Upper lobe of left lung (tissue), 4 donors: ENCODE measurements around the gene IST1.

Experiments
- EP300 ChIP-seq, 4 donors: sonication (generic); formaldehyde crosslinking; IDR thresholded peaks; one replicate each; pipeline ENCODE4 v1.5.1; 2017; ENCODE audit warnings: antibody characterized with exemption in 4 of 4, control low read depth in 2 of 4
- POLR2A ChIP-seq, 4 donors: fragments of 450-650 bp; IDR thresholded peaks; one replicate each; pipeline ENCODE4 v1.5.1; 2016 to 2017; ENCODE audit warnings: antibody characterized with exemption in 4 of 4, mild to moderate bottlenecking in 2 of 4
- POLR2AphosphoS5 ChIP-seq, 2 donors: sonication (generic); formaldehyde crosslinking; IDR thresholded peaks; one replicate each; pipeline ENCODE4 v1.5.1; 2017; ENCODE audit warnings: antibody characterized with exemption in 2 of 2
- TF ChIP-seq, protein P1 (sequence below), 6 experiments: fragments of 450-650 bp in 4 of 6; fragments of 200-600 bp in 2 of 6; sonication (generic) in 2 of 6; IDR thresholded peaks; one replicate each; pipeline ENCODE4 v1.5.1; 2016 to 2019; ENCODE audit warnings: antibody characterized with exemption in 6 of 6

DNA sequence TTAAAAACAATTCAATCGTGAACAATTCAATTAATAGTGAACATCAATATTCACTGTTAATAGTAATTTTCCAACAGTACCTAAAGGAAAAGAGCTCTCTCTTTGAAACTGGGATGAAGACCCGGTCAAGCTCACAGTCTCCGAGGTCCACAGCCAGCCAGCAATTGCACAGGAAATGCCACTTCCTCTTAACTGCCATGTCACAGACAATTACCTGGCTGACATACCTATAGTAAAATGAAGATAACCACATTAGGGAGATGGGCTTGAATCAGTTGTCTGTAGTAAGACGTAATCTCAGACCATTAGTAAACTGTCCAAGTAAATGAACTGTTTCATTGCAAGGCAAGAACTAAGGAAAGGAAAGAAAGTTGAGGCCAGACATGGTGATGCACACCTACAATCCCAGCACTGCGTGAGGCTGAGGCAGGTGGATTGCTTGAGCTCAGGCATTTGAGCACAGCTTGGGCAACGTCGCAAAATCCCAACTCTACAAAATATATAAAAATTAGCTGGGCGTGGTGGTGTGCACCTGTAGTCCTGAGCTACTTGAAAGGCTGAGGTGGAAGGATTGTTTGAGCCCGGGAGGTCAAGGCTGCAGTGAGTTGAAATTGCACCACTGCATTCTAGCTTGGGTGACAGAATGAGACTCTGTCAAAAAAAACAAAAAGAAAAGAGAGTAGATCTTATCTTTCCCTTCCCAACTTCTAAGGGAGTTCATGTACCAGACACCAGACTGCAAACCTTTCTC lies 68.0 kb downstream of the IST1 start:
- TF ChIP-seq, protein P1, sequence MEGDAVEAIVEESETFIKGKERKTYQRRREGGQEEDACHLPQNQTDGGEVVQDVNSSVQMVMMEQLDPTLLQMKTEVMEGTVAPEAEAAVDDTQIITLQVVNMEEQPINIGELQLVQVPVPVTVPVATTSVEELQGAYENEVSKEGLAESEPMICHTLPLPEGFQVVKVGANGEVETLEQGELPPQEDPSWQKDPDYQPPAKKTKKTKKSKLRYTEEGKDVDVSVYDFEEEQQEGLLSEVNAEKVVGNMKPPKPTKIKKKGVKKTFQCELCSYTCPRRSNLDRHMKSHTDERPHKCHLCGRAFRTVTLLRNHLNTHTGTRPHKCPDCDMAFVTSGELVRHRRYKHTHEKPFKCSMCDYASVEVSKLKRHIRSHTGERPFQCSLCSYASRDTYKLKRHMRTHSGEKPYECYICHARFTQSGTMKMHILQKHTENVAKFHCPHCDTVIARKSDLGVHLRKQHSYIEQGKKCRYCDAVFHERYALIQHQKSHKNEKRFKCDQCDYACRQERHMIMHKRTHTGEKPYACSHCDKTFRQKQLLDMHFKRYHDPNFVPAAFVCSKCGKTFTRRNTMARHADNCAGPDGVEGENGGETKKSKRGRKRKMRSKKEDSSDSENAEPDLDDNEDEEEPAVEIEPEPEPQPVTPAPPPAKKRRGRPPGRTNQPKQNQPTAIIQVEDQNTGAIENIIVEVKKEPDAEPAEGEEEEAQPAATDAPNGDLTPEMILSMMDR (IDR thresholded peaks at IDR 0.05), result no peak
- no peak for TF ChIP-seq POLR2A (IDR thresholded peaks at IDR 0.05)
- TF ChIP-seq POLR2AphosphoS5 (IDR thresholded peaks at IDR 0.05), result no peak
- no peak for TF ChIP-seq EP300 (IDR thresholded peaks at IDR 0.05)
